Activated CD8-positive, alpha-beta memory T cell treated with anti-CD3 and anti-CD28 coated beads, Interleukin-2, amount 10 ng/mL, durations not matched to agents 7 days and 5 days (primary cell): ENCODE results near the gene XXYLT1. TPM values are rescaled to one million over a fixed set of nuclear protein-coding genes. Genes with fewer than 3 reads are reported as not detected.

Source experiments
- ATAC-seq: fragments of 150-1000 bp; cut with Tn5 transposase; one replicate; pipeline ENCODE4 v1.10.0; 2021; ENCODE audit warnings: moderate library complexity
- CTCF ChIA-PET: fragments of 350-600 bp; sonication (Branson Sonifier 250); formaldehyde crosslinking; loops from one replicate; lab custom pipeline; 2021; ENCODE audit warnings: antibody characterized with exemption; lab: Charles Lee
- DNase-seq: peaks from one replicate; pipeline ENCODE4 v3.0.0-alpha.2; 2020
- H3K27ac Mint-ChIP-seq: one replicate; pipeline ENCODE4 v1.8.0; 2021; ENCODE audit warnings: mild to moderate bottlenecking, mixed read lengths
- H3K27me3 Mint-ChIP-seq: one replicate; pipeline ENCODE4 v1.8.0; 2021; ENCODE audit warnings: mixed read lengths
- H3K36me3 Mint-ChIP-seq: one replicate; pipeline ENCODE4 v1.8.0; 2021; ENCODE audit warnings: mild to moderate bottlenecking, mixed read lengths
- H3K4me1 Mint-ChIP-seq: one replicate; pipeline ENCODE4 v1.8.0; 2021; ENCODE audit warnings: mixed read lengths
- H3K4me3 Mint-ChIP-seq: one replicate; pipeline ENCODE4 v1.8.0; 2021; ENCODE audit warnings: mild to moderate bottlenecking, moderate library complexity, mixed read lengths
- H3K9me3 Mint-ChIP-seq: one replicate; pipeline ENCODE4 v1.8.0; 2022; ENCODE audit warnings: low read depth, mixed read lengths
- microRNA-seq: library from miRNA; unstranded; fragments of <30 nt; microRNA quantifications from one replicate; pipeline ENCODE4 v1.2.0, GENCODE V29; 2022
- total RNA-seq, 2 experiments: library from RNA; stranded (reverse); gene quantifications; one replicate each; pipeline ENCODE4 v1.2.3, GENCODE V29; 2021

XXYLT1 gene
- total RNA-seq, 2 experiments from 2014 or later = 7.2 to 9.2 TPM

DNA sequence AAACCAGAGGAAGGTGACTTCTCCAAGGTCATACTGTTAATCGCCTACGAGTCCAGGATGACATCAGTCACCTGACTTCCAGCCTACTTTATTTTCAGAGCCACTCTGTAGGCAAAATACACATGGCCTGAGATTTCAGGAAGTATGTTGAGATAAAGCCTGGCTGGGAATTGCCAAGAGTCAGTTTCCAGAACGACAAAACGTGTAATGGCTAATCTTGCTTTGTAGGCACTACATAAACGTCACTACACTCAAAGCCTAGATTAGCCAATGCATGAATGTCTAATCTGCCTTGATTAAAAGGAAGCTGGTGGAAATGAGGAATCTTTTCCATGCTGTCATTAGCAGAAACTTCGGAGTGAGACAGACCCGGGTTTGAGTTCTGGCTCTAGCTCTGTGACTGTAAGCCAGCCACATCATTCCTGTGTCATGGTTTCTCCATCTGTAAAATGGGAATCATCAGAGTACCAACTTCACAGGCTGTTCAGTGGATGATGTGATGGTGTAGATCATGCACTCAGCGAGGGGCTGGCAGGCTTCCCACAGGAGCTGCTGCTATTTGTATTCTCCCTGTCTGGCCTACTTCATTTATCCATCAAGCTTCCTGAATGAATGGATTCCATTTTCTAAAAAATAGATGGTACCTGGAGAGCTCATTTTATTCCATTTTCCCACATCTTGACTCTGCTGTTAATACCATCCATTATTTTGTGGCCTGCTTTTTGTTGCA is 241.9 kb downstream of the XXYLT1 start:
- H3K27ac Mint-ChIP-seq = no peak overlapping the region
- no peaks in the 10 kb centered on the region for H3K27me3 Mint-ChIP-seq
- H3K9me3 Mint-ChIP-seq = no peaks in the 10 kb centered on the region
- CTCF ChIA-PET = no interaction called here
- no peaks in the 10 kb centered on the region for H3K36me3 Mint-ChIP-seq
- DNase-seq (no peak), ATAC-seq (no peak)
- H3K4me3 Mint-ChIP-seq = no peak overlapping the region
- H3K4me1 Mint-ChIP-seq = no peaks in the 10 kb centered on the region

DNA sequence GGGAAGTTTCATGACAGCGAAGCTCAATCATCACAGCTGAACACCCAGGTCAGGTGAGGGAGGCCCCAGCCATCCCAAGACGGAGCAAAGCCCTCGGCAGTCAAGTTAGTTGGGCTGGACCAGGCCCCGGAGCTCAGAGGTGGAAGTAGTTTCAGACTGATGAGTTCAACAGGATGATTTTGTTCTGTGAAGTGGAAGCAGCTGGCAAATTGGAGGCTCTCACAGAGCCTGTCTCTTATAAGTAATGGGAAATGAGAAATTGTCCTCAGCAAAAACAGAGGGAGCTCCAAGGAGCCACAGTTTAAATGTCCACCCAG is 245.1 kb downstream of the XXYLT1 start:
- CTCF ChIA-PET = no interaction called here
- Mint-ChIP-seq H3K36me3 (no peaks in the 10 kb centered on the region), H3K4me3 (no peak overlapping the region), H3K4me1 (peaks cover 2% of the 10 kb centered on the region), H3K27me3 (peaks cover 13% of the 10 kb centered on the region), H3K27ac (no peak overlapping the region), H3K9me3 (no peaks in the 10 kb centered on the region)
- DNase-seq (no peak), ATAC-seq (no peak)

GRCh38 chr3:195025056-195025883 is 245.7 kb downstream of the XXYLT1 start:
- no peak for ATAC-seq
- no peaks in the 10 kb centered on the region for H3K36me3 Mint-ChIP-seq
- H3K27me3 Mint-ChIP-seq = peaks cover 13% of the 10 kb centered on the region
- H3K27ac Mint-ChIP-seq = no peak overlapping the region
- H3K4me1 Mint-ChIP-seq = peaks cover 2% of the 10 kb centered on the region
- no peak for DNase-seq
- H3K9me3 Mint-ChIP-seq = no peaks in the 10 kb centered on the region
- no peak overlapping the region for H3K4me3 Mint-ChIP-seq
- CTCF ChIA-PET = no interaction called here

GRCh38 chr3:195023989-195024388 is 247.0 kb downstream of the XXYLT1 start:
- DNase-seq = no peak
- Mint-ChIP-seq H3K27me3 (peaks cover 23% of the 10 kb centered on the region), H3K27ac (no peak overlapping the region), H3K9me3 (no peaks in the 10 kb centered on the region), H3K4me1 (peaks cover 2% of the 10 kb centered on the region), H3K4me3 (no peak overlapping the region), H3K36me3 (no peaks in the 10 kb centered on the region)
- CTCF ChIA-PET = interaction anchor here (1.0 kb wide), 1 partner anchor 341 kb away, joined by 3 read pairs; no protein-coding TSS in a partner anchor
- ATAC-seq = no peak

GRCh38 chr3:195023576-195023975 is 247.4 kb downstream of the XXYLT1 start:
- CTCF ChIA-PET = interaction anchor here (1.0 kb wide), 1 partner anchor 341 kb away, joined by 3 read pairs; no protein-coding TSS in a partner anchor
- Mint-ChIP-seq H3K27me3 (peaks cover 27% of the 10 kb centered on the region), H3K4me3 (no peak overlapping the region), H3K36me3 (no peaks in the 10 kb centered on the region), H3K4me1 (peaks cover 2% of the 10 kb centered on the region), H3K9me3 (no peaks in the 10 kb centered on the region), H3K27ac (no peak overlapping the region)
- DNase-seq = no peak
- ATAC-seq = no peak

- CTCF ChIA-PET = no interaction called here
- ATAC-seq = no peak
- Mint-ChIP-seq H3K9me3 (no peaks in the 10 kb centered on the region), H3K27ac (no peak overlapping the region), H3K4me1 (peaks cover 2% of the 10 kb centered on the region), H3K36me3 (no peaks in the 10 kb centered on the region), H3K4me3 (no peak overlapping the region), H3K27me3 (peaks cover 34% of the 10 kb centered on the region)
- DNase-seq = no peak
Measured at GRCh38 chr3:195021692-195022091, 249.3 kb downstream of the XXYLT1 start.

GRCh38 chr3:195020921-195021320 is 250.0 kb downstream of the XXYLT1 start:
- DNase-seq (no peak), ATAC-seq (no peak)
- H3K36me3 Mint-ChIP-seq = no peaks in the 10 kb centered on the region
- no peaks in the 10 kb centered on the region for H3K9me3 Mint-ChIP-seq
- peaks cover 39% of the 10 kb centered on the region for H3K27me3 Mint-ChIP-seq
- CTCF ChIA-PET = no interaction called here
- H3K4me3 Mint-ChIP-seq = no peak overlapping the region
- H3K27ac Mint-ChIP-seq = no peak overlapping the region
- H3K4me1 Mint-ChIP-seq = peaks cover 2% of the 10 kb centered on the region

- CTCF ChIA-PET = no interaction called here
- no peaks in the 10 kb centered on the region for H3K36me3 Mint-ChIP-seq
- no peak overlapping the region for H3K27ac Mint-ChIP-seq
- no peak overlapping the region for H3K4me3 Mint-ChIP-seq
- H3K4me1 Mint-ChIP-seq = peaks cover 2% of the 10 kb centered on the region
- no peak for DNase-seq
- no peak for ATAC-seq
- H3K9me3 Mint-ChIP-seq = no peaks in the 10 kb centered on the region
- H3K27me3 Mint-ChIP-seq = peaks cover 42% of the 10 kb centered on the region
Measured at GRCh38 chr3:195020185-195020584, 250.8 kb downstream of the XXYLT1 start.

GRCh38 chr3:195019335-195019734 is 251.6 kb downstream of the XXYLT1 start:
- Mint-ChIP-seq H3K36me3 (no peaks in the 10 kb centered on the region), H3K4me1 (peaks cover 6% of the 10 kb centered on the region), H3K4me3 (no peak overlapping the region), H3K27ac (no peak overlapping the region), H3K9me3 (no peaks in the 10 kb centered on the region), H3K27me3 (peaks cover 45% of the 10 kb centered on the region)
- CTCF ChIA-PET = no interaction called here
- ATAC-seq (no peak), DNase-seq (no peak)

Small RNA genes lying within 50 kb of the gene (microRNA-seq; reads per million reads assigned to microRNA genes)
- gene MIR3137 = not detected

Other genes starting within 250 kb of the XXYLT1 start
- 10 to 100 TPM; 58.4 to 74.4 TPM for gene ACAP2, start 171.9 kb upstream of the XXYLT1 start, total RNA-seq